ENCODE data around the gene EZR. TPM values are rescaled to one million over a fixed set of nuclear protein-coding genes. Genes with fewer than 3 reads are reported as not detected.

Gene EZR
- total and polyA plus RNA-seq, 9 of the 15 experiments (the other 6 are each of a cell fraction or from before 2014, with no cell fraction given): 36.5 to 162 (median 104) TPM

DNA sequence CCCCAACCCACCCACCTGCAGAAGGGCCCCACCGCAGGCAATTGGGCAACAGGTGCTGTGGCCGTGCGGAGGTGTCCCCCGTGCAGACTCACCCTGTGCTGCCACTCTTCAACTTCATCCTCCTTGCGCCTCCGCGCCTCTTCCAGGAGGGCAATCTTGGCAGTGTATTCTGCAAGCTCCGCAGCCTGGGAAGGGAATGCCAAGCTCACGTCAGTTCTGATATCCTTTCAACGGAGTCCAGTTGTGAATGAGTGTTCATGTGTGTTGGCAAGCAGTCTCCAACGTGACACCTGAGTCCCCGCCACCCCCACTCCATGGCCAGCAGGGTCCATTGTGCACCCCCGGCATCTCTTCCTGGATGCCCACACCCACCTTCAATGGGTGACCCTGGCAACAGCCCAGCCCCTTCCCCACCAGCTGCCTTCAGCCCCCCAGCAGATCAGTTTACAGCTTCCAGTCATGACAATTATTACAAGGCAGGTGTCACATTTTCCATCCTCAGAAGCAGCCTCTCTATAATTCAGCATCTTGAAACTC is 49.9 kb downstream of the EZR start:
- H2AFZ ChIP-seq (ENCODE audit: low read depth, low read length): no peak overlapping the region
- ChIA-PET CTCF (ENCODE audit: low intra/inter-chr PET ratio) (no interaction called here), POLR2A (interaction anchor here (1.0 to 1.5 kb wide), 3 partner anchors 14 to 187 kb away, joined by 3 to 6 read pairs (median 5); no protein-coding TSS in a partner anchor)
- ATAC-seq: no peak
- FAIRE-seq: no peak
- H3K27me3 ChIP-seq (ENCODE audit: control insufficient read depth in 2 of 2, insufficient read depth in 2 of 2, low read length in 2 of 2): no peaks in the 10 kb centered on the region
- no TSS peak for BruUV-seq (replicated peaks)
- TF ChIP-seq POLR2G (IDR thresholded peaks at IDR 0.05; ENCODE audit: low read depth, low read length): 0 out of 2 replicates have a peak, but pooled peaks have one; percentile 23
- TF ChIP-seq POLR2B (IDR thresholded peaks at IDR 0.05; ENCODE audit: low read depth, partially characterized antibody): peak; percentile 13
- TF ChIP-seq CHD1 (IDR thresholded peaks at IDR 0.05; ENCODE audit: low read length): no peak
- TF ChIP-seq RBM22 (IDR thresholded peaks at IDR 0.05; ENCODE audit: low read depth, low read length, poor library complexity, severe bottlenecking): peak; percentile 15
- no peak overlapping the region for H3K27ac ChIP-seq (ENCODE audit: extremely low read depth, low read depth, low read length)
- in situ Hi-C loops (cut with MboI): no loop called here
- no peak overlapping the region for H3K4me2 ChIP-seq (ENCODE audit: insufficient read depth, low read length)
- no peaks in the 10 kb centered on the region for H3K9me3 ChIP-seq (replicated peaks; ENCODE audit: control insufficient read depth, insufficient read depth, low read depth, low read length)
- no peak for DNase-seq (ENCODE audit: extremely low read depth in 1 of 4, low spot score in 3 of 4)
- H3K9ac ChIP-seq (ENCODE audit: insufficient read depth in 1 of 2, low read depth in 2 of 2, low read length in 2 of 2): no peak overlapping the region
- H3K4me1 ChIP-seq (replicated peaks in 1 of 2; ENCODE audit: control insufficient read depth in 2 of 2, insufficient read depth in 2 of 2, low read length in 2 of 2): peaks cover 0 to 4% of the 10 kb centered on the region in 2 experiments; a peak in 2 of 5 replicates
- H4K20me1 ChIP-seq (replicated peaks; ENCODE audit: control insufficient read depth, insufficient read depth, low read length): no peaks in the 10 kb centered on the region
- intact Hi-C loops (cut with micrococcal nuclease): no loop called here
- 95% methylated on average over 13 of the region's 13 CpGs for WGBS (ENCODE audit: insufficient coverage, low coverage, missing lambda C conversion rate)
- H3K36me3 ChIP-seq (ENCODE audit: control insufficient read depth, insufficient read depth, low read length): peaks cover 100% of the 10 kb centered on the region
- H3K79me2 ChIP-seq (ENCODE audit: control insufficient read depth, insufficient read depth, low read length): no peaks in the 10 kb centered on the region
- H3K4me3 ChIP-seq: no peak overlapping the region
- H3K9me1 ChIP-seq (ENCODE audit: control insufficient read depth, insufficient read depth, low read length): no peaks in the 10 kb centered on the region

DNA sequence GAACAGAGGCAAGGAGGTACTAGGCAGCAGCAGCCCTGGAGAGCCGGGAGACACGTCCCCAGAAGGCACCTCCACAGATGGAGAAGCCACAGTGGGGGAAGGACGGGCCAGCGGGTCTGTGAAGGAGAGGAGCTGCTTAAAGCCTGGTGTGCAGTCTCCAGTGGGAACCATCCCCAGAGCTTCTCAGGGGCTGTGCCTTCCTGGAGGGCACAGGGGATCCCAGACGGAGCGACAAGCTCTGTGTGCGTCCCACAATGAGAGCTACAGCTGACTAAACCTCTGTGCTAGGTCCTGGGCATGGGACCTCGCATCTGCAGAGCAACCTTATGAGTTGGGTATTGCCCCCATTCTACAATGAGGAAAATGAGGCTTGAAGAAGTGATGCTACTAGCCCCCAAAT is 50.7 kb downstream of the EZR start:
- H2AFZ ChIP-seq (ENCODE audit: low read depth, low read length): no peak overlapping the region
- H3K4me1 ChIP-seq (replicated peaks in 1 of 2; ENCODE audit: control insufficient read depth in 2 of 2, insufficient read depth in 2 of 2, low read length in 2 of 2): peaks cover 4 to 10% of the 10 kb centered on the region in 2 experiments; a peak in 4 of 5 replicates
- H3K9ac ChIP-seq (ENCODE audit: insufficient read depth in 1 of 2, low read depth in 2 of 2, low read length in 2 of 2): 0 out of 4 replicates have a peak overlapping the region, but pooled peaks of 1 of the 2 experiments have one; percentile 31
- no peak overlapping the region for H3K27ac ChIP-seq (ENCODE audit: extremely low read depth, low read depth, low read length)
- H4K20me1 ChIP-seq (replicated peaks; ENCODE audit: control insufficient read depth, insufficient read depth, low read length): no peaks in the 10 kb centered on the region
- in situ Hi-C loops (cut with MboI): no loop called here
- H3K4me2 ChIP-seq (ENCODE audit: insufficient read depth, low read length): no peak overlapping the region
- H3K27me3 ChIP-seq (ENCODE audit: control insufficient read depth in 2 of 2, insufficient read depth in 2 of 2, low read length in 2 of 2): no peaks in the 10 kb centered on the region
- no peak for DNase-seq (ENCODE audit: extremely low read depth in 1 of 4, low spot score in 3 of 4)
- peaks cover 91% of the 10 kb centered on the region for H3K36me3 ChIP-seq (ENCODE audit: control insufficient read depth, insufficient read depth, low read length)
- TF ChIP-seq KLF13 (tag; IDR thresholded peaks at IDR 0.05; ENCODE audit: borderline replicate concordance, low read depth) (no peak), FOS (IDR thresholded peaks at IDR 0.05; ENCODE audit: extremely low read depth, insufficient read length) (no peak), POLR2G (IDR thresholded peaks at IDR 0.05; ENCODE audit: low read depth, low read length) (0 out of 2 replicates have a peak, but pooled peaks have one; percentile 26)
- intact Hi-C loops (cut with micrococcal nuclease): no loop called here
- no peak for ATAC-seq
- no TSS peak for BruUV-seq (replicated peaks)
- no peak for FAIRE-seq
- CTCF ChIA-PET (ENCODE audit: low intra/inter-chr PET ratio): no interaction called here
- H3K9me1 ChIP-seq (ENCODE audit: control insufficient read depth, insufficient read depth, low read length): no peaks in the 10 kb centered on the region
- POLR2A ChIA-PET: interaction anchor here (0.6 to 1.7 kb wide), 6 partner anchors 11 to 188 kb away, joined by 3 to 5 read pairs (median 3); no protein-coding TSS in a partner anchor
- no peaks in the 10 kb centered on the region for H3K9me3 ChIP-seq (replicated peaks; ENCODE audit: control insufficient read depth, insufficient read depth, low read depth, low read length)
- H3K79me2 ChIP-seq (ENCODE audit: control insufficient read depth, insufficient read depth, low read length): no peaks in the 10 kb centered on the region
- 88% methylated on average over 8 of the region's 8 CpGs for WGBS (ENCODE audit: insufficient coverage, low coverage, missing lambda C conversion rate)
- no peak overlapping the region for H3K4me3 ChIP-seq
